ENCODE data around the gene CHID1. TPM values are rescaled to one million over a fixed set of nuclear protein-coding genes. Genes with fewer than 3 reads are reported as not detected.

CHID1 gene
- total and polyA plus RNA-seq, 9 of the 15 experiments (the other 6 are each of a cell fraction or from before 2014, with no cell fraction given) = 15.1 to 108 (median 39.8) TPM

GRCh38 chr11:824942-825341 lies 85.7 kb downstream of the CHID1 start:
- FAIRE-seq = no peak
- intact Hi-C loops (cut with micrococcal nuclease) = no loop called here
- Histone ChIP-seq H3K4me3 (no peak overlapping the region), H3K9me3 (replicated peaks; ENCODE audit: control insufficient read depth, insufficient read depth, low read depth, low read length) (no peaks in the 10 kb centered on the region), H3K36me3 (ENCODE audit: control insufficient read depth, insufficient read depth, low read length) (peaks cover 43% of the 10 kb centered on the region; the same call in 1 of the 3 replicates), H3K9ac (ENCODE audit: insufficient read depth in 1 of 2, low read depth in 2 of 2, low read length in 2 of 2) (peak overlapping the region in 1 of 2 experiments; percentile 81; a peak in 2 of 4 replicates), H2AFZ (ENCODE audit: low read depth, low read length) (no peak overlapping the region), H3K4me1 (replicated peaks in 1 of 2; ENCODE audit: control insufficient read depth in 2 of 2, insufficient read depth in 2 of 2, low read length in 2 of 2) (peaks cover 28 to 93% of the 10 kb centered on the region in 2 experiments), H3K4me2 (ENCODE audit: insufficient read depth, low read length) (no peak overlapping the region), H3K79me2 (ENCODE audit: control insufficient read depth, insufficient read depth, low read length) (peaks cover 23% of the 10 kb centered on the region), H3K27me3 (ENCODE audit: control insufficient read depth in 2 of 2, insufficient read depth in 2 of 2, low read length in 2 of 2) (no peaks in the 10 kb centered on the region), H3K9me1 (ENCODE audit: control insufficient read depth, insufficient read depth, low read length) (peaks cover 6% of the 10 kb centered on the region), H4K20me1 (replicated peaks; ENCODE audit: control insufficient read depth, insufficient read depth, low read length) (peaks cover 13% of the 10 kb centered on the region), H3K27ac (ENCODE audit: extremely low read depth, low read depth, low read length) (no peak overlapping the region)
- ATAC-seq = no peak
- no TSS peak for BruUV-seq (replicated peaks)
- DNase-seq (ENCODE audit: extremely low read depth in 1 of 4, low spot score in 3 of 4) = no peak
- CTCF ChIA-PET (ENCODE audit: low intra/inter-chr PET ratio) = no interaction called here
- in situ Hi-C loops (cut with MboI) = no loop called here
- POLR2A ChIA-PET = interaction anchor here (1.2 to 1.9 kb wide), 4 partner anchors 9 to 17 kb away, joined by 3 to 6 read pairs (median 3); partner anchors contain the start of gene RPLP2
- TF ChIP-seq ZNF253 (CRISPR knock-in tag; conservative IDR thresholded peaks at IDR 0.05) = no peak
- TF ChIP-seq POLR2G (IDR thresholded peaks at IDR 0.05; ENCODE audit: low read depth, low read length) = peak; percentile 9; the same call in 1 of the 2 replicates
- TF ChIP-seq POLR2B (IDR thresholded peaks at IDR 0.05; ENCODE audit: low read depth, partially characterized antibody) = no peak
- WGBS (ENCODE audit: insufficient coverage, low coverage, missing lambda C conversion rate) = 69% methylated on average over 6 of the region's 11 CpGs

- H3K4me3 ChIP-seq = no peak overlapping the region
- ChIA-PET CTCF (ENCODE audit: low intra/inter-chr PET ratio) (no interaction called here), POLR2A (interaction anchor here (0.6 to 1.9 kb wide), 5 partner anchors 8 to 33 kb away, joined by 3 to 6 read pairs (median 3); partner anchors contain the start of gene RPLP2)
- no peak overlapping the region for H3K27ac ChIP-seq (ENCODE audit: extremely low read depth, low read depth, low read length)
- H4K20me1 ChIP-seq (replicated peaks; ENCODE audit: control insufficient read depth, insufficient read depth, low read length) = peaks cover 13% of the 10 kb centered on the region
- H3K4me1 ChIP-seq (replicated peaks in 1 of 2; ENCODE audit: control insufficient read depth in 2 of 2, insufficient read depth in 2 of 2, low read length in 2 of 2) = peaks cover 28 to 92% of the 10 kb centered on the region in 2 experiments
- no peak overlapping the region for H2AFZ ChIP-seq (ENCODE audit: low read depth, low read length)
- ATAC-seq (no peak), DNase-seq (ENCODE audit: extremely low read depth in 1 of 4, low spot score in 3 of 4) (no peak), FAIRE-seq (no peak)
- peaks cover 39% of the 10 kb centered on the region; the same call in 1 of the 3 replicates for H3K36me3 ChIP-seq (ENCODE audit: control insufficient read depth, insufficient read depth, low read length)
- H3K4me2 ChIP-seq (ENCODE audit: insufficient read depth, low read length) = no peak overlapping the region
- intact Hi-C loops (cut with micrococcal nuclease) = no loop called here
- H3K27me3 ChIP-seq (ENCODE audit: control insufficient read depth in 2 of 2, insufficient read depth in 2 of 2, low read length in 2 of 2) = no peaks in the 10 kb centered on the region
- H3K79me2 ChIP-seq (ENCODE audit: control insufficient read depth, insufficient read depth, low read length) = peaks cover 28% of the 10 kb centered on the region
- in situ Hi-C loops (cut with MboI) = no loop called here
- WGBS (ENCODE audit: insufficient coverage, low coverage, missing lambda C conversion rate) = 97% methylated on average over 6 of the region's 59 CpGs
- peaks cover 6% of the 10 kb centered on the region for H3K9me1 ChIP-seq (ENCODE audit: control insufficient read depth, insufficient read depth, low read length)
- no peaks in the 10 kb centered on the region for H3K9me3 ChIP-seq (replicated peaks; ENCODE audit: control insufficient read depth, insufficient read depth, low read depth, low read length)
- H3K9ac ChIP-seq (ENCODE audit: insufficient read depth in 1 of 2, low read depth in 2 of 2, low read length in 2 of 2) = no peak overlapping the region
- BruUV-seq (replicated peaks) = no TSS peak
- TF ChIP-seq EWSR1 (IDR thresholded peaks at IDR 0.05; ENCODE audit: borderline replicate concordance, low read depth, partially characterized antibody) = no peak
- peak; percentile 91 for TF ChIP-seq ZBTB33 (CRISPR knock-in tag; IDR thresholded peaks at IDR 0.05)
- 0 out of 2 replicates have a peak, but pooled peaks have one; percentile 26 for TF ChIP-seq ZBTB7A (IDR thresholded peaks at IDR 0.05; ENCODE audit: borderline replicate concordance, control insufficient read depth, low read depth, low read length)
- TF ChIP-seq SRSF3 (IDR thresholded peaks at IDR 0.05; ENCODE audit: insufficient read depth, low read length) = no peak
- TF ChIP-seq FIP1L1 (IDR thresholded peaks at IDR 0.05; ENCODE audit: low read depth, low read length, poor library complexity, severe bottlenecking) = peak; percentile 36
- no peak for TF ChIP-seq ZNF133 (CRISPR knock-in tag; IDR thresholded peaks at IDR 0.05)
- peak; percentile 60; the same call in 1 of the 2 replicates for TF ChIP-seq POLR2G (IDR thresholded peaks at IDR 0.05; ENCODE audit: low read depth, low read length)
- TF ChIP-seq DNMT1 (IDR thresholded peaks at IDR 0.05) = no peak
- TF ChIP-seq SLC30A9 (CRISPR knock-in tag; IDR thresholded peaks at IDR 0.05) = no peak
- TF ChIP-seq HNRNPL (IDR thresholded peaks at IDR 0.05; ENCODE audit: low read depth, low read length) = peak; percentile 57; the same call in 1 of the 2 replicates
Measured at GRCh38 chr11:824292-824880, 86.2 kb downstream of the CHID1 start.
